Ishikawa (cell line): Measurements from ENCODE around the gene PIGW.

ENCODE experiments used
- CEBPB ChIP-seq: IDR thresholded peaks from 2 replicates; pipeline ENCODE4 v1.6.1; 2012
- CREB1 ChIP-seq: IDR thresholded peaks from 2 replicates; pipeline ENCODE4 v1.6.1; 2012; ENCODE audit warnings: low read depth
- EGR1 ChIP-seq: IDR thresholded peaks from 2 replicates; pipeline ENCODE4 v1.6.1; 2012
- EP300 ChIP-seq: IDR thresholded peaks from 2 replicates; pipeline ENCODE4 v1.6.1; 2012; ENCODE audit warnings: borderline replicate concordance
- FOXM1 ChIP-seq: IDR thresholded peaks from 2 replicates; pipeline ENCODE4 v1.6.1; 2012; ENCODE audit warnings: low read depth, borderline replicate concordance
- NFIC ChIP-seq: IDR thresholded peaks from 2 replicates; pipeline ENCODE4 v1.6.1; 2012
- RAD21 ChIP-seq: IDR thresholded peaks from 2 replicates; pipeline ENCODE4 v1.6.1; 2012; ENCODE audit warnings: low read depth
- TAF1 ChIP-seq: IDR thresholded peaks from 2 replicates; pipeline ENCODE4 v1.6.1; 2012; ENCODE audit warnings: low read depth, mild to moderate bottlenecking
- TCF12 ChIP-seq: IDR thresholded peaks from 2 replicates; pipeline ENCODE4 v1.6.1; 2012; ENCODE audit warnings: low read depth
- TEAD4 ChIP-seq: IDR thresholded peaks from 2 replicates; pipeline ENCODE4 v1.6.1; 2012
- YY1 ChIP-seq: IDR thresholded peaks from 2 replicates; pipeline ENCODE4 v1.6.1; 2012; ENCODE audit warnings: low read depth
- ZBTB7A ChIP-seq: IDR thresholded peaks from 2 replicates; pipeline ENCODE4 v1.6.1; 2012; ENCODE audit warnings: low read depth
- TF ChIP-seq, protein P1 (sequence below): IDR thresholded peaks from 2 replicates; pipeline ENCODE4 v1.6.1; 2012
- TF ChIP-seq, protein P2 (sequence below): IDR thresholded peaks from 2 replicates; pipeline ENCODE4 v1.6.1; 2012; ENCODE audit warnings: low read depth, mild to moderate bottlenecking
- TF ChIP-seq, protein P3 (sequence below): IDR thresholded peaks from 2 replicates; pipeline ENCODE4 v1.6.1; 2012

Gene PIGW

GRCh38 chr17:36532435-36532975 lies 2.3 kb upstream of the PIGW start:
- no peak for TF ChIP-seq YY1
- TF ChIP-seq TCF12: no peak
- TF ChIP-seq RAD21: no peak
- TF ChIP-seq EGR1: no peak

DNA sequence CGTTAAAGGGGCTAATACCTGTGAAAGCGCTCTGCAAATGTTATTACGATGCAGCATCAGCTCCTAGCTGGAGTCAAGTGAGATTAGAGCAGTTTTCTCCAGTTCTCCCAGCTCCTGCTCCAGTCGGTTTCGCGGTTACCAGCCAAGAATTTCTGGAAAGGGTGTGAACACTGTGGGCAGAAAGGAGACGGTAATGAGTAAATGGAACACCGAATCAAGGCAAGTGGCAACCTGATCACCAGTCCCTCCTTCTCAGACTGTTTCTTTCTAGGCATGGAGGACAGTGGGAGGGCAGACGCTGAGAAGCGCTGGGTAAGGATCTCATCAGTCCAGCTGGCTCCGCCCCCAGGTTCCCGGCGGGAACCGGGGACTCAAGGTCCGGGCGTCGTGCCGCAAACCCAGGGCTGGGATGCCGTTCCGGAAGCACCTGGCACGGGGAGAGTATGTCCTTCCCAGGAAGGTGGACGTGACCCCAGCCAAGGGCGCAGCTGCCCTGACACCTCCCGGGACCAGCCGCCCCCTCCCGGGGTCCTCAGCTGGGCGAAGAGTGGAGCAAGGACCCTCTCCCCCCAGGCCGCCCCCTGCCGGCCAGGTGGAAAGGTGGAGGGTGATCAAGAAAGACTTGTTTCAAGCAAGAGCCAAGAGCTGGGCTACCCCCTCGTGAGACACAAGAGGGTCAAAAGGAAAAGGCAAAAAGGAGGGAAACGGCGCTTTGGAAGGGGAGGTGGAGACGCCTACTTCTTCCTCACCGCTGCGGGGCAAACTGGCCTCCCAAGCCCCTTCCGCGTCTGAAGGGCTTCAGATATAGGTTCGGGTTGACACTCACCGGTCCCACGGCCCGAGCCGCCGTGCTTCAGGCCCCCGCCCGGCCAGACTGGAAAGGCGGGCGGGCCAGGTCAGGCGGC lies 600 bp upstream of the PIGW start:
- TF ChIP-seq, protein P1, sequence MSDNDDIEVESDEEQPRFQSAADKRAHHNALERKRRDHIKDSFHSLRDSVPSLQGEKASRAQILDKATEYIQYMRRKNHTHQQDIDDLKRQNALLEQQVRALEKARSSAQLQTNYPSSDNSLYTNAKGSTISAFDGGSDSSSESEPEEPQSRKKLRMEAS: peak; percentile 84
- TF ChIP-seq FOXM1: no peak
- TF ChIP-seq RAD21: no peak
- no peak for TF ChIP-seq TCF12
- no peak for TF ChIP-seq EP300
- TF ChIP-seq CREB1: no peak
- TF ChIP-seq ZBTB7A: peak; percentile 86; the same call in 1 of the 2 replicates
- no peak for TF ChIP-seq CEBPB
- peak; percentile 24; the same call in 1 of the 2 replicates for TF ChIP-seq YY1
- no peak for TF ChIP-seq TEAD4
- no peak for TF ChIP-seq EGR1
- no peak for TF ChIP-seq TAF1
- TF ChIP-seq, protein P2, sequence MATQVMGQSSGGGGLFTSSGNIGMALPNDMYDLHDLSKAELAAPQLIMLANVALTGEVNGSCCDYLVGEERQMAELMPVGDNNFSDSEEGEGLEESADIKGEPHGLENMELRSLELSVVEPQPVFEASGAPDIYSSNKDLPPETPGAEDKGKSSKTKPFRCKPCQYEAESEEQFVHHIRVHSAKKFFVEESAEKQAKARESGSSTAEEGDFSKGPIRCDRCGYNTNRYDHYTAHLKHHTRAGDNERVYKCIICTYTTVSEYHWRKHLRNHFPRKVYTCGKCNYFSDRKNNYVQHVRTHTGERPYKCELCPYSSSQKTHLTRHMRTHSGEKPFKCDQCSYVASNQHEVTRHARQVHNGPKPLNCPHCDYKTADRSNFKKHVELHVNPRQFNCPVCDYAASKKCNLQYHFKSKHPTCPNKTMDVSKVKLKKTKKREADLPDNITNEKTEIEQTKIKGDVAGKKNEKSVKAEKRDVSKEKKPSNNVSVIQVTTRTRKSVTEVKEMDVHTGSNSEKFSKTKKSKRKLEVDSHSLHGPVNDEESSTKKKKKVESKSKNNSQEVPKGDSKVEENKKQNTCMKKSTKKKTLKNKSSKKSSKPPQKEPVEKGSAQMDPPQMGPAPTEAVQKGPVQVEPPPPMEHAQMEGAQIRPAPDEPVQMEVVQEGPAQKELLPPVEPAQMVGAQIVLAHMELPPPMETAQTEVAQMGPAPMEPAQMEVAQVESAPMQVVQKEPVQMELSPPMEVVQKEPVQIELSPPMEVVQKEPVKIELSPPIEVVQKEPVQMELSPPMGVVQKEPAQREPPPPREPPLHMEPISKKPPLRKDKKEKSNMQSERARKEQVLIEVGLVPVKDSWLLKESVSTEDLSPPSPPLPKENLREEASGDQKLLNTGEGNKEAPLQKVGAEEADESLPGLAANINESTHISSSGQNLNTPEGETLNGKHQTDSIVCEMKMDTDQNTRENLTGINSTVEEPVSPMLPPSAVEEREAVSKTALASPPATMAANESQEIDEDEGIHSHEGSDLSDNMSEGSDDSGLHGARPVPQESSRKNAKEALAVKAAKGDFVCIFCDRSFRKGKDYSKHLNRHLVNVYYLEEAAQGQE: no peak
- TF ChIP-seq, protein P3, sequence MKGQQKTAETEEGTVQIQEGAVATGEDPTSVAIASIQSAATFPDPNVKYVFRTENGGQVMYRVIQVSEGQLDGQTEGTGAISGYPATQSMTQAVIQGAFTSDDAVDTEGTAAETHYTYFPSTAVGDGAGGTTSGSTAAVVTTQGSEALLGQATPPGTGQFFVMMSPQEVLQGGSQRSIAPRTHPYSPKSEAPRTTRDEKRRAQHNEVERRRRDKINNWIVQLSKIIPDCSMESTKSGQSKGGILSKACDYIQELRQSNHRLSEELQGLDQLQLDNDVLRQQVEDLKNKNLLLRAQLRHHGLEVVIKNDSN: no peak; the same call in 1 of the 2 replicates
- peak; percentile 8; the same call in 1 of the 2 replicates for TF ChIP-seq NFIC

DNA sequence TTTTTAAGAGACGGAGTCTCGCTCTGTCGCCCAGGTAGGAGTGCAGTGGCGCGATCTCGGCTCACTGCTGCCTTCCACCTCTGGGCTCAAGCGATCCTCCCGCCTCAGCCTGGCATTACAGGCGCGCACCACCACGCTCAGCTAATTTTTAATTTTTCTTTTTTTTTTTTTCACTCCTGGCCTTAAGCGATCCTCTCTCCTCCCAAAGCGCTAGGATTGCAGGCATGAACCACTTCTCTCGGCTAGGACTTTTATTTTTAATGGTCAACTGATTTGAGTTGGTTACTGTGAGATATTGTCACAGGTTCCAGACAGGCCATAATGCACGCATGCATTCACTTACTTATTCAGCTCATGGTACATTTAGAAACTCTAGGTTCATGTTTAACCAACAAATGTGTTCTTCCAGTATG lies 888 bp downstream of the PIGW start:
- no peak for TF ChIP-seq CREB1
- TF ChIP-seq TEAD4: no peak
- TF ChIP-seq TAF1: no peak
- TF ChIP-seq, protein P1: no peak

DNA sequence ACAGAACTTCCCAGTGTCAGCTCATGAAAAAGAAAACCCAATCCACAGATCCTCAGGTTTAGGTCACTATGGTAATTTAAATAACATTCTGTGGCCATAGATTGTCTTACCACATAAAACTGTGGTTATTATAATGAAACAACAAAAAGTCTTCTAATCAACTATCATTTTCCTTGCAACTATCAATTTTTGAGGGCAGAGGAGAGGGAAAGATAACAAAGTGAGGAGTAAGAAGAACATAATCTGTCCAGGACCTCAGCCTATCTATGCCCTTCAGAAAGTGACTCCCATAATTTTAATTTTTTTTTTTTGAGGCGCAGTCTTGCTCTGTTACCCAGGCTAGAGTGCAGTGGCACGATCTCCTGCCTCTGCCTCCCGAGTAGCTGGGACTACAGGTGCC lies 5.9 kb downstream of the PIGW start:
- TF ChIP-seq ZBTB7A (no peak), TCF12 (no peak), CREB1 (no peak), YY1 (no peak), EGR1 (no peak), TEAD4 (no peak)

DNA sequence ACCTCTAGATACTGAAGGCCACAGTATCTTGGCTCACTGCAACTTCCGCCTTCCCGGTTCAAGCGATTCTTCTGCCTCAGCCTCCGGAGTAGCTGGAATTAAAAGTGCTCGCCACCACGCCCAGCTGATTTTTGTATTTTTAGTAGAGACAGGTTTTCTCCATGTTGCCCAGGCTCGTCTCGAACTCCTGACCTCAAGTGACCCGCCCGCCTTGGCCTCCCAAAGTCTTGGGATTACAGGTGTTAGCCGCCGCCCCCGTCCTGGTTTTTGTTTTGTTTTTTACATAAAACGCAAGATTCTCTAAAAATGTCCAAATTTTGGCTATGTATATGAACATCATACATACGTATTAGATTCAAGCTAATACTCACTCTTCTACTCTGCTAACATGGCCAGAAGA lies 8.0 kb downstream of the PIGW start:
- TF ChIP-seq CREB1: no peak
- TF ChIP-seq, protein P3: no peak
- TF ChIP-seq TAF1: no peak
- TF ChIP-seq, protein P1: no peak
- TF ChIP-seq ZBTB7A: no peak
- TF ChIP-seq YY1: no peak
- no peak for TF ChIP-seq TCF12
- no peak for TF ChIP-seq FOXM1
- TF ChIP-seq CEBPB: no peak
- TF ChIP-seq, protein P2: no peak
- TF ChIP-seq NFIC: no peak
- no peak for TF ChIP-seq EGR1
- no peak for TF ChIP-seq RAD21
- TF ChIP-seq TEAD4: no peak
- no peak for TF ChIP-seq EP300

- TF ChIP-seq CREB1 (no peak), FOXM1 (no peak), EGR1 (no peak), YY1 (no peak), NFIC (no peak), EP300 (no peak), TCF12 (no peak), RAD21 (no peak), TAF1 (no peak), CEBPB (no peak), TEAD4 (no peak), ZBTB7A (no peak)
- TF ChIP-seq, protein P3: no peak
- TF ChIP-seq, protein P2: no peak
- TF ChIP-seq, protein P1: no peak
These were observed 9.2 kb downstream of the PIGW start for GRCh38 chr17:36544044-36544306.
